NCI-H2227 treated with DMSO at 0.1 percent for 48 hours (cell line): ENCODE data around the gene GEMIN2.
A peak's percentile ranks its signal among the peaks of the same experiment; 100 is the strongest.
"Not testable (repeated sequence)": the region's sequence is repeated elsewhere in the genome, so short reads cannot be mapped to it uniquely, and the experiment has no call there.

Source experiments
- DNase-seq: peaks from one replicate; lab custom pipeline; 2025; lab: John Stamatoyannopoulos, UW

The GEMIN2 gene, protein sequence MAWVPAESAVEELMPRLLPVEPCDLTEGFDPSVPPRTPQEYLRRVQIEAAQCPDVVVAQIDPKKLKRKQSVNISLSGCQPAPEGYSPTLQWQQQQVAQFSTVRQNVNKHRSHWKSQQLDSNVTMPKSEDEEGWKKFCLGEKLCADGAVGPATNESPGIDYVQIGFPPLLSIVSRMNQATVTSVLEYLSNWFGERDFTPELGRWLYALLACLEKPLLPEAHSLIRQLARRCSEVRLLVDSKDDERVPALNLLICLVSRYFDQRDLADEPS

DNA sequence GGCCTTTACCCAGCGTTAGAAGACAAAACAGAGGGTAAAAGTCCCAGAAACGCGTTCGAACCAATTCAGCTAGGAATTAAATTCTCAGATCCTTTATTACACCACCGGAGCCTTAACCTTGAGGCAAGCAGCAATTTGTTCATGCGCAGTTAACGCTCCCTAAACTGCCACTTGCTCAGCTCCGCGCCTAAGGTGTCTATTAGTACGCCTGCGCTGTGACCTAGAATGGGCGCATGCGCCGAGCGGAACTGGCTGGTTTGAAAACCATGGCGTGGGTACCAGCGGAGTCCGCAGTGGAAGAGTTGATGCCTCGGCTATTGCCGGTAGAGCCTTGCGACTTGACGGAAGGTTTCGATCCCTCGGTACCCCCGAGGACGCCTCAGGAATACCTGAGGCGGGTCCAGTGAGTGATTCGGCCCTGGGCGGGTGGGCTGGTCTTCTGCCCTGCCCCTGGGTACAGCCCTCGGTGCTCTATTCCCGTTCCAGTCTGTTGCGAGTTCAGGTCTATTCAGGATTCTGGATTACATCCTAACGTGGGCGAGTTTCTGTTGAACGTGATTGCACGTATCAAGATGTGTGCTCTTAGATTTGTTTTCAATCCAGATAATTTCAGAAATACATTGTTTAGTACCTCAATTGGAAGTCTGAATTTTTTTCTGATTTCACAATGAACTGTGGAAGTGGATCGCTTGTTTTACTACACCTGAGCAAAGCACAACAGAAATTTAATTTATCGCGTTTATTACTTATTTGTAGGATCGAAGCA lies at the start of gene GEMIN2:
Gene GEMIN2, plus strand, starts transcription at position 251 of the 766 bp plus-strand sequence. Its CDS starts 16 bp downstream, at position 267.
- peak; percentile 96 for DNase-seq

DNA sequence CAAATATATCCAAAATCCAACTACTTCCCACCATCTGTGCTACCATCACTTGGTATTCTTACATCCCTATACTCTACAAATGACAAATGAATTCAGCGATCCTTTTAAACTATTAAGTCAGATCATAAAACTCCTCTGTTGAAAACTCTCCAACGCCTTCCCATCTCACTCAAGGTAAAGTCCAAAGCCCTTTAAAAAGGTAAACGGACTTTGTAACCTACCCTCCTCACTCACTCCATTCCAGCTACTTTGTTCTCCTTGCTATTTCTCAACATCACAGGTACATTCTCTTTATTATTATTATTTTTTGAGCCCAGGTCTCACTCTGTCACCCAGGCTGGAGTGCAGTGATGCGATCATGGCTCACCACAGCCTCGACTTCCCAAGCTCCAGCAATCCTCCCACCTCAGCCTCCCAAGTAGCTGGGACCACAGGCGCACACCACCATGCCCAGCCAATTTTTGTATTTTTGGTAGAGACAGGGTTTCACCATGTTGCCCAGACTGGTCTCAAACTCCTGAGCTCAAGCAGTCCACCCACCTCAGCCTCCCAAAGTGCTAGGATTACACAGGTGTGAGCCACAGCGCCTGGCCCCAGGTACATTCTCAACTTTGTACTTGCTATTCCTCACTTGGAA lies 44.8 kb upstream of the GEMIN2 start:
- DNase-seq, result not testable (repeated sequence)

GRCh38 chr14:39069923-39070322 lies 44.2 kb upstream of the GEMIN2 start:
- no peak for DNase-seq

DNA sequence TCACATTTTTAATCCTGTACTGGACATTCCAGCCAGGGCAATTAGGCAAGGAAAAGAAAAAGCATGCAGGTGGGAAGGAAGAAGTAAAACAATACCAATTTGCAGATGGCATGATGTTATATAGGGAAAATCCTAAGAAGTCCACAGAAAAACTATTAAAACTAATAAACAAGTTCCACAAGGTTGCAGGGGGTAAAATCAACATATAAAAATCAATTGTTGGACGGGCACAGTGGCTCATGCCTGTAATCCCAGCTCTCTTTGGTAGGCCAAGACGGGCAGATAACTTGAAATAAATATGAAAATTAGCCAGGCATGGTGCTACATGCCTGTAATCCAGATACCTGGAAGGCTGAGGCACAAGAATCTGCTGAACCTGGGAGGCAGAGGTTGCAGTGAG lies 43.0 kb upstream of the GEMIN2 start:
- no peak for DNase-seq

GRCh38 chr14:39080886-39081285 lies 33.2 kb upstream of the GEMIN2 start:
- no peak for DNase-seq

GRCh38 chr14:39083127-39083526 lies 31.0 kb upstream of the GEMIN2 start:
- no peak for DNase-seq

GRCh38 chr14:39085933-39086332 lies 28.2 kb upstream of the GEMIN2 start:
- DNase-seq, result no peak

GRCh38 chr14:39087493-39087892 lies 26.6 kb upstream of the GEMIN2 start:
- DNase-seq, result no peak

DNA sequence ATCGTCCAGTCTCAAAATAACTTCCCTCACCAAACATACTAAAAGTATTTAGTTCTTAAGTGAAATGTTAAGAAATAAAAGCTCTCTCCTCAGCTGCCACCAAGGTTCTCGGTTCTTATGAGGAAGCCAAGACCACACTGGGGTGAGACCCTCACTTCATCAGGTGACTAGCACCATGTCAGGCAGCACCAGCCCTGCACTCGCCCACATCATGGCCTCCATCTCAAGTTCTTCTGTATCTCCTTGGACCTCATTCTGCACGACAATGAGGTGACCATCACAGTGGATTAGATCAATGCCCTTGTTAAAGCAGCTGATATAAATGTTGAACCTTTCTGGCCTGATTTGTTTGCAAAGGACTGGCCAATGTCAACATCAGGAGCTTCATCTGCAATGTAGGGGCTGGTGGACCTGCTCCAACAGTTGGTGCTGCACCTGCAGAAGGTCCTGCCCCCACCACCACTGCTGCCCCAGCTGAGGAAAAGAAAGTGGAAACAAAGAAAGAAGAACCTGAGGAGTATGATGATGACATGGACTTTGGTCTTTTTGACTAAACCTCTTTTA lies 23.5 kb upstream of the GEMIN2 start:
- no peak for DNase-seq

GRCh38 chr14:39091716-39092115 lies 22.4 kb upstream of the GEMIN2 start:
- no peak for DNase-seq

DNA sequence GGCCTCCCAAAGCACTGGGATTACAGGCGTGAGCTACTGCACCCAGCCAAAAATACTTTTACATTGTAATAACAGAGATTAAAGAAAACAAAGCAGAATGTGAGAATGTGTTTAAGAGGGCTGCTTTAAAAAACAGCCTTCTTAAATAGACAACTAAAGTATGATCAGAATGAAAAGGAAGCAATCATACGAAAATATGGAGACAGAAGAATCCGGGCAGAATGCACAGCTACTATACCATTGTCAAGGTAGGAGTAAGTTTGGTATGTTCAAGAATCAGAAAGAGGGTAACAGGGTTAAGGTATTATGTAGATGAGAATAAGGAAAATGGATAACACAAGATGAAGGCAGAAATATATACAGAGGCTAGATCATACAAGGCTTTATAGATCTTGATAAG lies 19.6 kb upstream of the GEMIN2 start:
- DNase-seq, result no peak

DNA sequence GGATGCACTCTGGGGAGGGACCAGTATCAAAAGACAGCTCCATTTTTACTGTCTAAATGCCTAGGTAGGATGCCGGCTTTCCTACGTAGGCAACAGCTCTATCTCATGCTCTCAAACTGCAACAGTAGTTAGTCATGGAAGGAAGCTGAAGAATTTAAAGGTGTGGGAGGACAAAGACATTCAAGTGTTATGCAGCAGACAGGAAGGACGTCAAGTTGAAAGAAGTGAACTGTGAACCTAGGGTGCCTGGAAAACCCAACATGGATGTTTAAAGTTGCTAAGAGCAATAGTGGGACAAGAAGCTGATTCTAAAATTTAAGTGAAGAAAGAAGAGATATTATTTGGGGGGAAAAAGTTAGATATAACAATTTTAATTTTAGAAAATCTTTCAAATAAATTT lies 17.0 kb upstream of the GEMIN2 start:
- no peak for DNase-seq

DNA sequence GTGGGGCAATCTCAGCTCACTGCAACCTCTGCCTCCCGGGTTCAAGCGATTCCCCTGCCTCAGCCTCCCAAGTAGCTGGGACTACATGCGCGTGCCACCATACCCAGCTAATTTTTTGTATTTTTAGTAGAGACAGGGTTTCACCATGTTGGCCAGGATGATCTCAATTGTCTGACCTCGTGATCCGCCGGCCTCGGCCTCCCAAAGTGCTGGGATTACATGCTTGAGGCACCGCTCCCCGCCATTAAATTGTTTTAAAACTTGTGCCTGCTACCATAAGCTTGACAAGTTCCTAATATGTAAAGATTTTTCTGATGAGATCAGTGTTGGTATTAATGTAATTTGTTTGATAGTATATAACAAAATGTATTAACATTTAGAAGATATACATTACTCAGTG lies 14.9 kb upstream of the GEMIN2 start:
- DNase-seq, result not testable (repeated sequence)

GRCh38 chr14:39099748-39100147 lies 14.4 kb upstream of the GEMIN2 start:
- no peak for DNase-seq

DNA sequence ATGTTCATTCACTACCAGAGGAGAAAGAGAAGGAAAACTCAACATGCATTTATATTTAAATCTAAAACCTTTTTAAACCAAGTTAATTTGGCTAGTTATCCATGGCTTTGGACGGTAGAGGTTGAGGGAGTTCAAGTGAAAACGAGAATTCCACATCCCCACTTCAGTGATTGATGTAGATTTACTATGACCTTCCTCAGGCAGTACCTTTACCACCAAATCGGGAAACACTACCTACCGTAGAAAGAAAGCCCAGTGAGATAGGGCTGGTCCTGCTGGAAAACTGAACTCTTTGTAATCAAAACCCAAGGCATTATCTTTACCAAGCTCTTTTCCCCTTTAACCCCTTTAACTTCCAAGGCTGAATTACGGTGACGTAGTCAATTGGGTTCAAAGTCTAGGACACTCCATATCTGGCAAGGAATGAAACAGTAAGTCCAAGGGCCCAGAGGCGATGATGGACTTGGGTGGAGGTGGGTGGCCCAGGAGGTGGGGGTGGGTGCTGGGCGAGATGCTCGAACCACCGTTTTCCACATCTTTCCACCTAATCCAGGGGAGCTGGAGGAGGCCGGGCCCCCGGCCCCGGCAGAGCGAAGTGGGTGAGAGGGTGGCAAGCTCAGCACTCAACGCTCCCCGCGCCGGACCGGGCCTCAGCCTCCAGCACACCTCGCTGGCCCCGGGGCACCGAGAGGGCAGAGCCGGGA lies 11.7 kb upstream of the GEMIN2 start:
- no peak for DNase-seq

DNA sequence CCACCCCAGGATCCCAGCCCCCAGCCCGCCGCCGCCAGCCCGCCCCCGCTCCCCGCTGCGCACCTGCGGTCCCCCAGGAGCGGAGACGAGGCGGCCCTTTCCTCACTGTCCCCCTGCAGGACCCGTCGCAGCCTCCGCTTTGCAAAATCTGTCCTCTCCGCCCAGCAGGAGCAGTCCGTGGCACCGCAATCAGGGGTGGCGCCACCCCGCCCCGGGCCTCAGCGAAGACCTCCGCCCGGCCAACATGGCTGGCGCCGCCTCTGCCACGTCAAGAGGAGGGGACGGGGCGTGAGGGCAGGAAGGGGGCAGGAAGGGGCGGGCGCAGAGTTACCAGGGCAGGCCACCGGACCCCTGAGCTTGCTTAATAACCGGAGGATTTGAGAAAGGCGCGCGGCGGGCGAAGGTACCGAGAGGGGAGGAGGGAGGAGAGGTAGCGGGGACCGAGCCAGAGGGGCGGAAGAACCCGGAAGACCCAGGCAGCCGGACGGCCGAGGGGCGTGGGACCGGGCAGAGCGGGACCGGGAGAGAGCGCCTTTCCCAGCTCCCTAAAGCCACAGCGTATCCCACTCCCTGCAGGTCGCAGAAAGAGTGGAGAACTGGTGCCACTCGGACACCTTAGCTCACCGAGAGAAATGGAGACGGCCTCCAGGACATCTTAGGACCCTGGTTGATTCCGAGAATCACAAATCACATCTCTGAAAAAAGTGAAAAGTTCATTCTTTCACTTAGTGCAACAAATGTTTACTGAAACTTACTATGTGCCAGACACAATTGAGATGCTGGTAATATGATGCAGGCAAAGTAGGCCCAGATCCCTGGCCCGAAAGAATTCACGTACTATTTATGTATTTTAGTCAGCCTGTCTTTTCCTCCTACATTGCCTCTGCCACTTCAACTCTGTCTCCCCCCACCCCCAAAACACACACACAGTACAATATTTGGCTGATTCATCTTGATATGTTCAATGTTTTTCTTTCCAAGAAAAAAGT lies 10.9 kb upstream of the GEMIN2 start, which contains the start of gene SEC23A:
Gene SEC23A, minus strand, starts transcription at position 267 of the 989 bp plus-strand sequence. CDS start 7,117 bp downstream, outside the sequence.
- DNase-seq, result peak; percentile 57

DNA sequence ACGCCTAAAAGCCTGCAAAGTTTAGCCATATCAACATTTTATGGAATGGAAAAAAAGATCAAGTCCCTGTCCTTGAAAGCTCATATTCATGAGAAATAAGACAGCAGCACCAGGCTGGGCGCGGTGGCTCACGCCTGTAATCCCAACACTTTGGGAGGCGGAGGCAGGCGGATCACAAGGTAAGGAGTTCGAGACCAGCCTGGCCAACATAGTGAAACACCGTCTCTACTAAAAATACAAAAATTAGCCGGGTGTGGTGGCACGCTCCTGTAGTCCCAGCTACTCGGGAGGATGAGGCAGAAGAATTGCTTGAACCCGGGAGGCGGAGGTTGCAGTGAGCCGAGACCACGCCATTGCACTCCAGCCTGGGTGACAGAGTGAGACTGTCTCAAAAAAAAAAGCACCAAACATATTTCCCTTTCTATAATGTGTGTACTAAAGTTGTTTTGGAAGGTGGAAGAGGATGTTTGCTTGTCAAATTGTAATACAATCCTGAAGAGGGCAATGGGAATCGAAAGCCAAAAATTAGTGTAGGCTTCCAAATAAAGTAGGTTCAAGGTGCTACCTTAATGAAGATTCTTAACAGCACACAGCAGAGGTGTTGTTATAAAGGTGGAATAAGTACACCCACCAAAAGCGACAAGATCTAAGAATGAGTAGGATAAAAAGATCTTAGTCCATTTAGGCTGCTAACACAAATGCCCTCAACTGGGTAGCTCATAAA lies 9.9 kb upstream of the GEMIN2 start:
- not testable (repeated sequence) for DNase-seq

- DNase-seq, result peak; percentile 4
Measured at GRCh38 chr14:39107591-39107996, 6.5 kb upstream of the GEMIN2 start.

DNA sequence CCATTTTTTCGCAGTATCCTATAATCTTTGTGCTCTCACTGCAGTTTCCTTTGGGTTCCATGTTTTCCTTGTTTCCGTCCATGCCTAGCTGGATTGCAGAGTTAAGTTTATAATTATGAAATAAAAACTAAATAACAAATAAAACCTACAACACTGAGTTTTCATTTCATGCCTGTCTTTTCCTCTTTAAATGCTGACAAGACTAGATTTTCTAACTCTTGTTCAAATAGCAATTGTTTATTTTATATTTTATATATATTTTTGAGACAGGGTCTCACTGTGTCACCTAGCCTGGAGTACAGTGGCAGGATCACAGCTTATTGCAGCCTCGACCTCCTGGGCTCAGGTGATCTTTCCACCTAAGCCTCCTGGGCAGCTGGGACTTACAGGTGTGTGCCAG lies 5.3 kb upstream of the GEMIN2 start:
- DNase-seq, result no peak
